ENCODE measurements around the gene CDH23.

GRCh38 chr10:71588685-71589084 is 192.0 kb downstream of the CDH23 start:
- TF ChIP-seq CTCF (IDR thresholded peaks at IDR 0.05): no peak
- TF ChIP-seq EZH2 (IDR thresholded peaks at IDR 0.05; ENCODE audit: borderline replicate concordance, insufficient read depth, low read depth, low read length, poor library complexity, severe bottlenecking): no peak
